ENCODE measurements around the gene SH3BP4.

GRCh38 chr2:234976479-234977227 is 24.8 kb downstream of the SH3BP4 start:
- TF ChIP-seq CTCF (IDR thresholded peaks at IDR 0.05) = no peak
- TF ChIP-seq EZH2phosphoT487 (IDR thresholded peaks at IDR 0.05) = no peak

Data from neural progenitor cell (in vitro differentiated cells).